22Rv1 (cell line): ENCODE results near the gene PPP6R3.

Source experiments
- H3K27ac ChIP-seq: fragments of 450-650 bp; 2 replicates; pipeline ENCODE4 v1.5.1; 2017
- CTCF ChIP-seq: fragments of 450-650 bp; IDR thresholded peaks from 2 replicates; pipeline ENCODE4 v1.5.1; 2017; ENCODE audit warnings: mild to moderate bottlenecking
- ZFX ChIP-seq: fragments of 450-650 bp; IDR thresholded peaks from 2 replicates; pipeline ENCODE4 v1.6.1; 2017; ENCODE audit warnings: antibody characterized with exemption, borderline replicate concordance

The PPP6R3 gene

GRCh38 chr11:68661014-68661413 is 200.5 kb downstream of the PPP6R3 start:
- no peak for TF ChIP-seq ZFX
- no peak for TF ChIP-seq CTCF
- no peak overlapping the region for H3K27ac ChIP-seq

- no peak overlapping the region for H3K27ac ChIP-seq
- TF ChIP-seq ZFX (no peak), CTCF (no peak)
These were observed 201.4 kb downstream of the PPP6R3 start for GRCh38 chr11:68661697-68662603.

DNA sequence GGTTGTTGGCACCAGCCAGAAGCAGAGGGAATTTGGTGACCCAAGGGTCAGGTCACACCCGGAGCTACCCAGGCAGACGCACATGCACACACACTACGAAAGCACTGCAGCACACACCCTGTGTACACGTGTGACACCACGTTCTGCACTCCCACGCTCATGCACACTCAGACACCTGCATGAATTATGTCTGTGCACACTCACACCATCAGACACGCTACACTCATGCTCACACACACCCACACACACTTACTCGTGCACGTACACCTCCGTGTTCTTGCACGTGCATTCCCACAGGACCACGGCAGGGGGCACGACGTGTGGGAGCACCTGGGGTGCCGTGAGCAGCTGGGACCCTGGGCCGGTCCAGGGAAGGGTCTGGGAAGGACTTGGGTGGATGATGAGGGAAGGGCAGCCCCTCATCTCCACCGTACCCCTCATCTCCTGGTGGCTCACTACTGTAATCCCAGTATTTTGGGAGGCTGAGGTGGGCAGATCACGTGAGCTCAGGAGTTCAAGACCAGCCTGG is 203.0 kb downstream of the PPP6R3 start:
- H3K27ac ChIP-seq, result no peak overlapping the region
- no peak for TF ChIP-seq ZFX
- no peak for TF ChIP-seq CTCF

DNA sequence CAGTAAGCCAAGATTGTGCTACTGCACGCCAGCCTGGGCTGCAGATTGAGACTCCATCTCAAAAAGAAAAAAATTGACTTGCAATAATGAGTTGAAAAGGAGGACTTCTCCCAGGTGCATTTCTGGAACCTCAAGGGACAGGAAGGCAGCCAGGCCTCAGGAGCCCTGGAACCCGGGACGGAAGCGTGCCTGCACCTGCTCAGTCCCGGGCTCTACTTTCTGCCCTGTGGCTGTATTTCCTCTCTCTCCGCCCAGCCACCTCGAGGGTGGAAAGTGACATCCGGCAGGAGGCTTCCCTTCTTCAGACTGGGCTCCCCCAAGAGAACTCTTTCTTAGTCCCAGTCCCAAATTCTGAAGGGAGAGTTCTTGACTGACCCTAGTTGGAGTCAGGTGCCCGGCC is 203.6 kb downstream of the PPP6R3 start:
- TF ChIP-seq CTCF (no peak), ZFX (no peak)
- H3K27ac ChIP-seq, result no peak overlapping the region

DNA sequence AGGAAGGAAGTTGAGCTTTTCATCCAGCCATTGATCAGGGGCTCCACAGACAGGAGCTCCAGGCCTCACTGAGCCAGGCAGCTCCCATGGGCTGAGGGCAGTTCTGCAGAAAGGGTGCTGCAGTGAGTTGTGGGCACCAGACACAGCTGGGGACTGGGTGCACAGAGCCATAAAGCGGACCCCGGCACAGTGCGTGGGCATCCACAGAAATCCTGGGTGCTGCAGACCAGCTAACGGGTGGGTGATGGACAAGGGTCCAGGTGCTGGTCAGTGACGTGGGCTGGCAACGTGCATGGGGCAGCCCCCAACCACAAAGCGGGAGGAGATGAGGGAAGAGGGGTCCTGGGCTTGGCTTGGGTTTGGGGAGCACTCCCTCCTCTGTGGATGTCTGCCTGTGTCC is 204.4 kb downstream of the PPP6R3 start:
- TF ChIP-seq CTCF, result no peak
- TF ChIP-seq ZFX, result no peak
- no peak overlapping the region for H3K27ac ChIP-seq
